HG03571 (cell line): Measurements from ENCODE around the gene MRPS34.

Experiments
- ATAC-seq: cut with Tn5 transposase; IDR thresholded peaks from one replicate; pipeline ENCODE4 v1.9.1; 2021; ENCODE audit not compliant: unreplicated experiment

The MRPS34 gene

GRCh38 chr16:1794908-1795666 lies 22.2 kb upstream of the MRPS34 start:
- no peak for ATAC-seq

- ATAC-seq = no peak
These were observed 21.4 kb upstream of the MRPS34 start for GRCh38 chr16:1794221-1794871.

GRCh38 chr16:1793578-1794220 lies 20.8 kb upstream of the MRPS34 start, which contains the start of gene IGFALS:
IGFALS (minus strand) TSS chr16:1793705; CDS start chr16:1793652, 53 bp downstream.
- ATAC-seq = no peak

- no peak for ATAC-seq
These were observed 20.1 kb upstream of the MRPS34 start for GRCh38 chr16:1792836-1793577.

GRCh38 chr16:1791943-1792812 lies 19.2 kb upstream of the MRPS34 start:
- no peak for ATAC-seq

GRCh38 chr16:1791256-1791942 lies 18.5 kb upstream of the MRPS34 start:
- no peak for ATAC-seq

- ATAC-seq = no peak
These were observed 17.8 kb upstream of the MRPS34 start for GRCh38 chr16:1790611-1791255.

- ATAC-seq = no peak
These were observed 17.3 kb upstream of the MRPS34 start for GRCh38 chr16:1790261-1790610.

- no peak for ATAC-seq
These were observed 16.7 kb upstream of the MRPS34 start for GRCh38 chr16:1789643-1790045.

GRCh38 chr16:1788708-1789100 lies 15.8 kb upstream of the MRPS34 start:
- no peak for ATAC-seq

- ATAC-seq = no peak
These were observed 15.3 kb upstream of the MRPS34 start for GRCh38 chr16:1788095-1788707.

GRCh38 chr16:1787322-1788094 lies 14.6 kb upstream of the MRPS34 start:
- no peak for ATAC-seq

GRCh38 chr16:1787056-1787321 lies 14.1 kb upstream of the MRPS34 start:
- no peak for ATAC-seq

GRCh38 chr16:1786242-1787055 lies 13.5 kb upstream of the MRPS34 start:
- no peak for ATAC-seq

GRCh38 chr16:1785846-1786170 lies 12.9 kb upstream of the MRPS34 start:
- no peak for ATAC-seq

GRCh38 chr16:1784977-1785845 lies 12.3 kb upstream of the MRPS34 start:
- no peak for ATAC-seq
